ENCODE measurements around the gene ASXL3.

- no peak for TF ChIP-seq POLR2AphosphoS5 (IDR thresholded peaks at IDR 0.05; ENCODE audit: low read depth, low read length)
- TF ChIP-seq TAF1 (IDR thresholded peaks at IDR 0.05; ENCODE audit: low read depth, low read length), result no peak
- no peak for TF ChIP-seq POU2F2 (IDR thresholded peaks at IDR 0.05; ENCODE audit: low read depth, low read length)
- TF ChIP-seq SPI1 (IDR thresholded peaks at IDR 0.05; ENCODE audit: low read depth, low read length), result no peak
- no peak for TF ChIP-seq POLR2A (IDR thresholded peaks at IDR 0.05; ENCODE audit: low read depth, low read length)
Observed at GRCh38 chr18:33755931-33756560, 178.0 kb downstream of the ASXL3 start.

Data from GM12891 (cell line).